Hindlimb muscle (tissue), 1 donor: ENCODE measurements around the gene EFNB3. TPM values are rescaled to one million over a fixed set of nuclear protein-coding genes. Genes with fewer than 3 reads are reported as not detected.
A peak's percentile ranks its signal among the peaks of the same experiment; 100 is the strongest.

Experiments
- DNase-seq: peaks from one replicate; pipeline ENCODE4 v3.0.0-alpha.2; 2013
- polyA plus RNA-seq: library from polyadenylated mRNA; unstranded; fragments of 120-200 nt; gene quantifications from one replicate; pipeline ENCODE4 v1.2.1, GENCODE V29; 2013; ENCODE audit not compliant: insufficient read length

Gene EFNB3
- polyA plus RNA-seq, 1 donor = 5.4 TPM

GRCh38 chr17:7701681-7702080, 3.3 kb upstream of the EFNB3 start:
- DNase-seq = no peak

GRCh38 chr17:7702776-7703175, 2.2 kb upstream of the EFNB3 start:
- DNase-seq = no peak

DNA sequence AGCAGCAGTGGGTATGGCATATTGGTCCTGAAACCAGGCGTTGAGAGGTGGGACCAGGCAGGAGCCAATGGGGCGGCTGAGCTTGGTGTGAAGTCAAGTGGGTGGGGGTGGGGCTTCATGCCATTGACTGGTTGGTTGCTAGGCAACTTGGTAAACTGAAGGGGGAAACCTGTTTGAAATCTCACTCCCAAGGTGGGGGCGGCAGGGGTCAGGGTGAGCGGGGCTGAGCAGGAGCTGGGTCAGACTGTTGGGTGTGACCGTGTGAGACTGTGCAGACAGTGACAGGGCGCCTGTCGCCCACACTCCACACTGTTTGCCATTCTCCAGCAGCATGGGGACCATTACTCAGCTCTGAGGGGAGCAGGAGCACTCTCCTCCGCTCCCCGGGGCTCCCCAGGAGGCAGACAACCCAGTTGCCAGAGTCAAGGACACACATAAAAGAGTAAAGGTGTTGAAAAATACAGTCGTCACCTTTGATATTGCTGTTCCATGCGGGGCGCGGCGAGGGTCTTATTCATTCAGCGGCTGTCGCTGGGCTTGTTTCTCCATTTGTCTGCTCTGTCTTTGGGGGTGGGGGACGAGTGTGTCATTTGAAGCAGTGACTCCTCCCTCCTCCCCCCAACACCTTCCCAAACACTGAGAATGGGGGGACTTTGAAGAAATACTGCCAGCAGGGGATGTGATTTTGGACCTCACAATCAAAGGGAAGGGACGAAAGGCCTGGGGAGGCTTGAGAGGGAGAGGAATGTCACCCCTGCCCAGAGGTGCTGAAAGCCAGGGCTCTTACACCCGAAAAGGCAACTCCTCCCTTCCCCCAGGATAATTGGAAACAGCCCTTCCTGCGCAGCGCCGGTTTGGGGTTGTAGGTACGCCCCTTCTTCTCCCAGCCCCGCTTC, 1.2 kb upstream of the EFNB3 start:
- DNase-seq = no peak

GRCh38 chr17:7705269-7706255, 560 bp downstream of the EFNB3 start:
- no peak for DNase-seq

- DNase-seq = no peak
Measured at GRCh38 chr17:7706631-7707354, 1.8 kb downstream of the EFNB3 start.

DNA sequence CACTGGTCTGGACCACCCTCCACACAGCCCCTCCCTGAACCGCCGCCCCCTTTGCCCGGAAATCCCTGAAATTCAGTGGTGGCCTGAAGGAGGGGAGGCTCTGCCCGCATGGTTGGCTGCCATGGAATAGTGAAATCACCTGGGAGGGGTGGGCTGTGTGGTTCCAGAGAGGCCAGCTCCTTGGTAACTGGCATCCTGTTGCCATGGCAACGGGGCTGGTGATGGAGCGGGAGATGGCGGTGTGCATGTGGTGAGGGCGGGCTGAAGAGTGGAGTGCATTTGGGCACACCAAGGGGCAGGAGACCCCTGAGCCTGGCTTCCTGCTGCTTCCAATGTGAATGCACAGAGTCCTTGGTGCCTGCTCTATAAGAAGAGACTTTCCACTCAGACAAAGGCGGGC, 2.4 kb downstream of the EFNB3 start:
- DNase-seq = no peak

- DNase-seq = no peak
Measured at GRCh38 chr17:7707858-7708750, 3.1 kb downstream of the EFNB3 start.

DNA sequence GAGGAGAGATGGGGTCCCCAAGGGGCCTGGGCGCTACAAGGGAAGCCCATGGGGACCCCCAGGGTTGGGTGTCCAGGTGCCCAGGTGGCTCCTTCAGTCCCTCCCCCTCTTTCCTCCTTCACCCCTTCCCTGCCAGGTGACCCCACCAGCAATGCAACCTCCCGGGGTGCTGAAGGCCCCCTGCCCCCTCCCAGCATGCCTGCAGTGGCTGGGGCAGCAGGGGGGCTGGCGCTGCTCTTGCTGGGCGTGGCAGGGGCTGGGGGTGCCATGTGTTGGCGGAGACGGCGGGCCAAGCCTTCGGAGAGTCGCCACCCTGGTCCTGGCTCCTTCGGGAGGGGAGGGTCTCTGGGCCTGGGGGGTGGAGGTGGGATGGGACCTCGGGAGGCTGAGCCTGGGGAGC, 4.0 kb downstream of the EFNB3 start:
- DNase-seq = no peak

GRCh38 chr17:7710301-7710700, 5.3 kb downstream of the EFNB3 start:
- no peak for DNase-seq

DNA sequence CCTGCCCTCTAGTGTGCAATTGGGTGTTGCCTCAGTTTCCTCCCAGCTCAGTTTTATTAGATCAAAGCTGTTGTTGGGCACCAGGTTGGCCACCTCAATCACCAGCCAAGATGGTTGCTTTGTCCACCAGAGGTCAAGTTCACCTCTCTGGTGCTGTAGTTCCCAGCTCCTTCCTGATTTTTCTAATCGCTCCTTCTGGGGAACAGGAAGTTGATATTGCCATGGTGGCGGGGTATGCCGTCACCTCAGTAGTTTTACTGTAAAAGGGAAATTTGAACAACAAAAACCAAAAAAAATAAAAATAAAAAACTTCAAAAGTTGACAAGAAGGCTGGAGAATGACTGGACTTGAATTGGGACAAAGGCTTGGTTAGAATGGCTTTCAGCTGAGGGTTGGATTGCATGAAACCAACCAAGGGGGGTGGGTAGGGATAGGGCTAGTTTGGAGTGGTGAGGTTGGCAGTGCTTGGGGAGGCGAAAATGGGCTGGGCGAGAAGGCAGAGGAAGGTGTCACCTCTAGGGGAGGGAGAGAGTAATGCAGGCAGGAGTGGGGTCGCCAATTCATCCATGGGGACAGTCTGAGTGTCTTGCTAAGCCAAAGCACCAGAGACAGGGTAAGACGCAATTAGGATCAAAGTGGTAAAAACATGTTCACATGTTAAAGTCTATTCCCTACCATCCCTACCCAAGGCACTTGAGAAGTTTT, 6.2 kb downstream of the EFNB3 start:
- DNase-seq = no peak

- DNase-seq = no peak
Measured at GRCh38 chr17:7712111-7712771, 7.2 kb downstream of the EFNB3 start.

GRCh38 chr17:7713782-7714181, 8.8 kb downstream of the EFNB3 start:
- DNase-seq = no peak

- no peak for DNase-seq
Measured at GRCh38 chr17:7714721-7715594, 10.0 kb downstream of the EFNB3 start.

- DNase-seq = no peak
Measured at GRCh38 chr17:7715936-7716886, 11.2 kb downstream of the EFNB3 start.

DNA sequence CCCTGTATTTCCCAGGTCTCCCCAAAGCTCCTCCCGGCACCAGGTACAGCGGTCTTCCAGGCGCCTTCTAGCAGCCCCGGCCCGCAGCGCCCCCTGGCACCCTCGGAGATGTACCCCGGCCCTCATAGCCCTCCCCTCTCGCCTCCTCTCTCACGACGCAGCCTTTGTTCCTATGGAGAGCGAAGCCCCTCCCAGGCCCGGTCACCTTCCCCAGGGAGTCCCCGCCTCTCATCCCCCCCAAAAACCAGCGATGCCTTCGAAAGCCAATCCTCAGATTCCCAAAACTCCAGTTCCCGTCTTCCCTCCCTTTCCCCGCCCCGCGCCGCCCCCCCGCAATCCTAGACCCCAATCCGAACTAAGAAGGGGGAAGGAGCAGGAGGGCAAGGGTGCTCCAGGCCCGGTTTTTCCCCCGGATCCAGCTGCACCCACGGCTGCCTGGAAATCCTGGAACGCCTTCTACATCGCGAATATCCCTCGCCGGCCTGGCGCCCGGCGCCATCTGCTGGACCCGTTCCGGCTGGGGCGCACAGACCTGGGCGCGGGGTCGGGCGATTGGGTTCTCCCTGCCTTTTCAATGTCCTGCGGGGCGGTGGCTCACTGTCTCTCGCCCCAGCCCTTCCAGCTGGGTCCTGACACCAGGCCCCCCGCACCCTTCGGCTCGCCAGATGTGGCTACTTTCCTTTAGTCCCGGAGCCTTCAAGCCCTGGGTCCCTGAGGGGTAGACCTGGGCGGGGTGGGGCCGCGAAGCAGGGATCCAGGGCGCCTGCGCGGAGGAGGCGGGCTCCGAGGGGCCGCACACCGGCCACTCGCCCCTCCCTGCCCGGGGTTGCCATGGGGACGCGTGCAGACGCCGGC, 12.1 kb downstream of the EFNB3 start, which contains the start of gene DNAH2:
TSS of gene DNAH2 (plus strand) at position 844 of the 855 bp plus-strand sequence. CDS start 1,991 bp downstream, outside the sequence.
- DNase-seq = peak; percentile 91

- no peak for DNase-seq
Measured at GRCh38 chr17:7717756-7718350, 12.9 kb downstream of the EFNB3 start.
